ENCODE measurements around the gene PGP. TPM values are rescaled to one million over a fixed set of nuclear protein-coding genes. Genes with fewer than 3 reads are reported as not detected.

The PGP gene
- total RNA-seq, 4 donors from 2014 or later, result 8.1 to 10.4 (median 9.6) TPM

DNA sequence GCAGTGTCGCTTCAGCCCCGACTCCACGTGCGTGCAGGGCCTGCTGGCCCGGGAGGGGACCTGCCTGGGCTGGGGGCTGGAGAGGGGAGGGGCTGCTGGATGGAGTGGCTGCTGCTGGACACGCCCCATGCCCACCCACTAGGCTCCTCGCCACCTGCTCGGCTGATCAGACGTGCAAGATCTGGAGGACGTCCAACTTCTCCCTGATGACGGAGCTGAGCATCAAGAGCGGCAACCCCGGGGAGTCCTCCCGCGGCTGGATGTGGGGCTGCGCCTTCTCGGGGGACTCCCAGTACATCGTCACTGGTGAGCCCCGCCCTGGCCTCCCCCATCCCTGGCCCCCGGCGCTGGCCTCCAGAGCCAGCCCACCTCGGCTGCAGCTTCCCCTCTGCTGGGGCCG, 6.3 kb downstream of the PGP start:
- TF ChIP-seq, protein P1, sequence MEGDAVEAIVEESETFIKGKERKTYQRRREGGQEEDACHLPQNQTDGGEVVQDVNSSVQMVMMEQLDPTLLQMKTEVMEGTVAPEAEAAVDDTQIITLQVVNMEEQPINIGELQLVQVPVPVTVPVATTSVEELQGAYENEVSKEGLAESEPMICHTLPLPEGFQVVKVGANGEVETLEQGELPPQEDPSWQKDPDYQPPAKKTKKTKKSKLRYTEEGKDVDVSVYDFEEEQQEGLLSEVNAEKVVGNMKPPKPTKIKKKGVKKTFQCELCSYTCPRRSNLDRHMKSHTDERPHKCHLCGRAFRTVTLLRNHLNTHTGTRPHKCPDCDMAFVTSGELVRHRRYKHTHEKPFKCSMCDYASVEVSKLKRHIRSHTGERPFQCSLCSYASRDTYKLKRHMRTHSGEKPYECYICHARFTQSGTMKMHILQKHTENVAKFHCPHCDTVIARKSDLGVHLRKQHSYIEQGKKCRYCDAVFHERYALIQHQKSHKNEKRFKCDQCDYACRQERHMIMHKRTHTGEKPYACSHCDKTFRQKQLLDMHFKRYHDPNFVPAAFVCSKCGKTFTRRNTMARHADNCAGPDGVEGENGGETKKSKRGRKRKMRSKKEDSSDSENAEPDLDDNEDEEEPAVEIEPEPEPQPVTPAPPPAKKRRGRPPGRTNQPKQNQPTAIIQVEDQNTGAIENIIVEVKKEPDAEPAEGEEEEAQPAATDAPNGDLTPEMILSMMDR (IDR thresholded peaks at IDR 0.05), result no peak
- ATAC-seq (ENCODE audit: low FRiP score), result no peak
- no peak for DNase-seq (ENCODE audit: low spot score)

DNA sequence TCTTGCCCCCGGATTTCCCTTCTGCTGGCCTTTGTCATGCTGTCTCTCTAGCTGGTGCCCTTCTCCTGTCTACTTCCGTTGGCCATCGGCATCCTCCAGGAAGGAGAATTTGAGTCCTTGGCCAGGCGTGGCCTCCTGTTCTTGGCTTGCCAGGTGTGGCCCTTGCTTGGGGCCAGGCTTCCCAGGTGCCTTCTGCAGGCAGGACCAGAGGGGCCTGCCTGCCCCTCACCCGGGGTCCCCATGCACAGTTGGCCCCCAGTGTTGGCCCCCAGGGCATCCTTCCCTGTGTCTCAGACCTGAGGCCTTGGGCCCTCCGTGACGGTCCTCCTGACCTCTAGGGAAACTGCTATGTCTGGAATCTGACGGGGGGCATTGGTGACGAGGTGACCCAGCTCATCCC, 6.8 kb downstream of the PGP start:
- ATAC-seq (ENCODE audit: low FRiP score) (no peak), DNase-seq (ENCODE audit: low spot score) (no peak)
- TF ChIP-seq, protein P1 (IDR thresholded peaks at IDR 0.05), result no peak

DNA sequence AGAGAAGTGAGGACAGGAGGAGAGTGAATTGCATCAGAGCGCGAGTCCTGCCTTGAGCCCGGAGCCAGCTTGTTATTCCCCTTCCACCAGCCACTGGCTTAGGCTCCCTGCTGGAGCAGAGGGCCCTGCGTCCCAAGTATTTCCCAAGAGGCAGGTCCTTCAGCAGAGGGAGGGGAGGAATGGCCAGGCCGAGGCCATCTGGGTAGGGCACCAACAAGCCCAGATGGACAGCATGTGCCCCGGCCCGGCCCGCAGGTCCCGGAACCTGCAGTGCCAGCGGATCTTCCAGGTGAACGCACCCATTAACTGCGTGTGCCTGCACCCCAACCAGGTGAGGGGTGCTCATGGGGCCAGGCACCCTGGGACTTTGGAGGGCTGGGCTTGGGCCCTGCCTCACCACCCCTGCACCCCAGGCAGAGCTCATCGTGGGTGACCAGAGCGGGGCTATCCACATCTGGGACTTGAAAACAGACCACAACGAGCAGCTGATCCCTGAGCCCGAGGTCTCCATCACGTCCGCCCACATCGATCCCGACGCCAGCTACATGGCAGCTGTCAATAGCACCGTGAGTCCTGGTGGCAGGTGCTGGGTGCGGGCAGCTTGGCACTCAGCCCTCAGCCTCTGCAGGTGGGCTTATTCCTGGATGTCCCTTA, 7.7 kb downstream of the PGP start:
- no peak for DNase-seq (ENCODE audit: low spot score)
- TF ChIP-seq, protein P1 (IDR thresholded peaks at IDR 0.05), result no peak
- no peak for ATAC-seq (ENCODE audit: low FRiP score)

DNA sequence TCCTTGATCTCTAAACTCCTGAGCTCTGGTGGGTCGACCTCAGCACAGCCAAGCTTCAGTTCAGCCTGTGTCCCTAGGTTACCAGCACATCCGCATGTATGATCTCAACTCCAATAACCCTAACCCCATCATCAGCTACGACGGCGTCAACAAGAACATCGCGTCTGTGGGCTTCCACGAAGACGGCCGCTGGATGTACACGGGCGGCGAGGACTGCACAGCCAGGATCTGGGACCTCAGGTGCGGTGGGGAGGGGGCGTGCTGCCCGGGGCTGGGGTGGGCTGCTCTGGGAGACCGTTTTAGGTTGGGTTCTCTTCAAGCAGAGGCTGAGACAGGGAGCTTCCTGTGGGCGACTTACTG, 8.2 kb downstream of the PGP start:
- ATAC-seq (ENCODE audit: low FRiP score) (no peak), DNase-seq (ENCODE audit: low spot score) (no peak)
- TF ChIP-seq, protein P1 (IDR thresholded peaks at IDR 0.05), result no peak

DNA sequence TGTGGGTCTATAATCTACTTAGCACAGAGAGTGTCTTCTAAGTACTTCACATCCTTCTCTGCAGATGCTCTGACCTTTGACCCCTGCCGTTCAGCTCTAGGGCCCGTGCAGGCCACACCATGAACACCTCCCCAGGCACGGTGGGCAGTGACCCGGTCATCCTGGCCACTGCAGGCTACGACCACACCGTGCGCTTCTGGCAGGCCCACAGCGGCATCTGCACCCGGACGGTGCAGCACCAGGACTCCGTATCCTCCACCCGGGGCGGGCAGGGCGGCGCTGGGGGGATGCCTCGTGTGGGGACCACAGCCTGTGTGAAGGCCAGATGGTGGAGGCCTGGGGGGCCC, 8.7 kb downstream of the PGP start:
- no peak for DNase-seq (ENCODE audit: low spot score)

DNA sequence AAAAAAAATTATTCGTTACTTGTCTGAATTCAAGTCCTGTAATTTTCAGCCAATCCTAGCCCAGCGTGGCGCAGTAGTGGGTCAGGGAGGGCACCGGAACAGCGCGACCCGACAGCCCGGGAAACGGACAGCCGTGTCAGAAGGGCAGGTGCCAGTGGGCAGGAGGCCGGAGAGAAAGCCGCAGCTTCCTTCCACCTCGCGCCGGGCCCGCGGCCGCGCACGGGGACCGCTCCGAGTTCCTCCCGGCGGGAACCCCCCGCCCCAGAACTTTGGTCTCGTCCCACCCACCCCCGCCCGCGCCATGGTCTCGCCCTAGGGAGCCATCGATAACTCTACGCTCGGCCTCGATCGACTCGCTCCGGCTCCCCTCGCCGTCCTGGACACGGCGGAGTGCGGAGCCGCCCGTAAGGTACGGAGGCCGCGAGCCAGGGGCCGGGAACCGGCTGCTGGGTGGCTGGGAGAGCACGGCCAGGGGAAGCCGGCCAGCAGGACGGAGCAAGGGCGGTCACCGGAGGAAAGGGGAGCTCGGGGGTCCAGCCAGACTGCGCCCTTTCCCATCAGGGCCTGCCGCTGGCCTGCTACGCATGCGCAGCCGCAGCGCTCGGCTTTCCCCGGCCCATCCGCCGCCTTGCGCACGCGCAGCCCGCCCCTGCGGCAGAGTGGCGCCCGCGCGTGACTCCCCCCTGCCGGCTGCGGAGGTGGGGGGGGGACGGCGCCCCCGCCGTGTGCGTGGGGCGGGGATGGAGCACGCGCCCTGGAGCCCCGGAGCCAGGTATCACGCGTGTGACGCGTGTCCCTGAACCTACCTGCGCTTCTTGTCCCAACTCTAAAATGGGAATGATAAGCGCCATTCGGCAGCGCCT, 9.3 kb downstream of the PGP start, which contains the start of gene MLST8:
Gene MLST8 (plus strand): TSS at position 351 of the 863 bp plus-strand sequence. CDS start 632 bp downstream, outside the sequence.
- TF ChIP-seq, protein P1 (IDR thresholded peaks at IDR 0.05), result no peak
- DNase-seq (ENCODE audit: low spot score) (peak; percentile 68), ATAC-seq (ENCODE audit: low FRiP score) (peak; percentile 91)

More for the DNA sequence above, 8.7 kb downstream of the PGP start:
- peak; percentile 15 for ATAC-seq (ENCODE audit: low FRiP score)
- TF ChIP-seq, protein P1 (IDR thresholded peaks at IDR 0.05), result no peak

Measured in omental fat pad (tissue), 4 donors.